GM19467 (cell line): Measurements from ENCODE around the gene PIK3R1.
A peak's percentile ranks its signal among the peaks of the same experiment; 100 is the strongest.

Experiments used
- ATAC-seq: cut with Tn5 transposase; IDR thresholded peaks from one replicate; pipeline ENCODE4 v1.9.1; 2021; ENCODE audit warnings: mild to moderate bottlenecking, moderate library complexity; ENCODE audit not compliant: unreplicated experiment

The PIK3R1 gene

DNA sequence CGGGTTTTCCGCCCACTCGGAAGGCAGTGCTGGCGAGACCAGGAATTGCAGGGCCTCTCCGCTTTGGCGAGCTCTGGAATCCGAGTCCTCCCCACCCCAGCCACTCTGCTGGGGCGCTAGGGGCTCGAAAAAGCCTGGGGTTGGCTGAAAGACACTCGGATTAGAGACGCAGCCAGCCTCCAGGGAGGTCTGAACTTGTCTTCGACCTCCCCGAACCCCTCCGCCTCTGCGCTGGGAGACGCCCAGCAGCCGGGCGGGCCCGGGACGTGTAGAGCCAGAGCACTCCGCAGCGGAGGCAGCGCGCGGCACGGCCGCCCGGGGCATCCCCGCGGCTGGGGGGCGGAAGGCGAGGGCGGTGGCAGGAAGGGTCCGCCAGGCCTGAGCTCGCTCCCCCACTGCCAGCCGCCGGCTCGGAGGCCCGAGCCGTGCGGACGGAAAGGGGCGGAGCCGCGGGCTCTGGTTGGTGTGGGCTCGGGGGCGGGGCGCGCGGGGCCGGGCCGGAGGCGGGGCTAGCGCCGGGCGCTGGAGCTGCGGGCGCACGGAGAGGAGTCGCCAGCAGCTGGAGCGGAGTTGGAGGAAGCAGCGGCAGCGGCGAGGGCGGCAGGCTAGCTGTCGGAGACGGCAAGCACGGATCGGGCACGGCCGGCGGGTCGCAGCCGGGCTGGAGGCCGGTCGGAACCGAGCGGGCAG lies at the start of gene PIK3R1:
PIK3R1 (plus strand) TSS at position 549 of the 690 bp plus-strand sequence. CDS start 10,920 bp downstream, outside the sequence.
- peak; percentile 79 for ATAC-seq

DNA sequence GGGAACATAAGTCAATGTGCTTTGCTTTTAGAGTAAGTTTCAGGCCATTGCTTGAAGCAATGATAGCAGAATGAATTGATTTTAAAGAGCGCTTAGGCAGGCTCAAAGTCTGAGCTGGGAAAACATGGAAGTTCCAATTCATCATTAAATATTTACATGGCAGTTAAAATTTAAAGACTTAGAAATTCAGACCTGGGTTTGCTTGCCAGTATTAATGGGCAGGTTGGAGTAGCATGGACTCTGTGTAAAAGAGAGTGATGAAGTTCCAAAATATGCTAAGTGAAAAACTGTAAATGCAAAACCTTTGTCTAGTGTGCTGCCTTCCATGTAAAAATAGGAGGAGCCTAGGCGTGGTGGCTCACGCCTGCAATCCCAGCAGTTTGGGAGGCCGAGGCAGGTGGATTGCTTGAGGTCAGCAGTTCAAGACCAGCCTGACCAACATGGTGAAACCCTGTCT lies 48.3 kb upstream of the PIK3R1 start:
- no peak for ATAC-seq

DNA sequence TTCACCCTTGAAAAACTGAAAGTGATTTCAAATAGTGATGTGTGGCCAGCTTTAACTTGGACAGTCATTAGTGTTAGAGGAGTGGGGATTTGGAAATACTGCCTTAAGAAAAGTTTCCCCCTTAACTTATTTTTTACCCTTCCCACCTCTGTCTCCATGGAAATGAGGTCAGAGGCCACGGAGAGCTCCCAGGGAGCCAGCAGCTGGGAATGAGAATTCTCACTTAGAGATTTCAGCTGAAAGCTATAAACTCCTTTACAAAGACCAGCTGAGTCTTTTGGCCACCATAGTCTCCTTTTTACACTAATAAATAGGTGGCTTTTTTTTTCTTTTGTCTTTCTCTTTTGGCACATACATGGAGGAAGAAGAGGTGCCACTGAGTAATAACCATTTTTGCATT lies 45.7 kb upstream of the PIK3R1 start:
- no peak for ATAC-seq

DNA sequence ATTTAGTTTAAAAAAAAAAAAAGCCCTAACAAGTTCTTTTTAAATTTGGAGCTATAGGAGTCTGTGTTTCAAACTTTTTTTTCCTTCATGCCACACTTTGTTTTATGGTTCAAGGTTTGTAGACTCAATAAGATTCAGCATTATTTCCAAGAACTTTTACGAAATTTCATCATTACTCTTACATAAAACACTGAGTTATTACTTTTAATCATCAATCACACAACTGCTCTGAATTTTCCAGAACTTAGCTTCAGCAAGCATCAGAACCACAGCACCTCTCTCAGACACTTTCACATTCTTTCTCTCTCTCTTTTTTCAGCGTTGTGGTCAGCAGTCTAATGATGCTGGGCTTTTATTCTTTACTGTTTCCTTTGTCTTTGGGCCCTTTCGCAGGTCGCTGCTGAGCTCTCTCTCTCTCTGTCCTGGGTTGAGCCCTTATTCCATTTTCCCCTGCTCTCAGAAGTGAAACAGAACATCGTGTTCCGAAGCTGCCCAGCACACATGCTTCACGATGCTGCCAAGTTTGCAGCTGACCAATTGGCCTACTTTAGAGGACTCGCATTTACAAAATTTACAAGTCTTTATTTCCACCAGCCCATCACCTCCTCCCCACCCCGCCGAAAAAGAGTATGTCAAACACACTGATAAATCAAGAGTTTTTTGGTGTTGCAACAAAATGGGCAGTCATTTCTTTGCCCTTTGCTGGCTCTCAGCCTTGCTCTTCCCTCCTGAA lies 44.6 kb upstream of the PIK3R1 start:
- no peak for ATAC-seq

DNA sequence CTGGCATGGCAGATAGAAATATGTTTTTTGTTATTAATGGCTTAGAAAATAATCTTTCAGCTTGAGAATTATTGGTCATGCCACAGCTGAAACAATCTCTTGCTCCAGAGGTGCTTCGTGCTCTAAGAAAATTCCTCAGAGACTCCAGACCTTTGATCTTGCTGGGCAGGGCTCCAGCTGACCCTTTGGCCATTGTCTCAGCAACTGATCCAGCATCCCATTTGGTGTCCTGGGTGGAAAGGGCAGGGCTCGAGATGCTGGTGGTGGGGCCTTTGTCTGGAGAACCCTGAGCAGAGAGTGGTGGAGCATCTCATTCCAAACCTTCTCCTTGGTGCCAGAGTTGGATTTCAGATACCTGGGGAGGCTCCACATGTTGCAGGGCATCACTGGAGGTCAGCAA lies 43.2 kb upstream of the PIK3R1 start:
- no peak for ATAC-seq

DNA sequence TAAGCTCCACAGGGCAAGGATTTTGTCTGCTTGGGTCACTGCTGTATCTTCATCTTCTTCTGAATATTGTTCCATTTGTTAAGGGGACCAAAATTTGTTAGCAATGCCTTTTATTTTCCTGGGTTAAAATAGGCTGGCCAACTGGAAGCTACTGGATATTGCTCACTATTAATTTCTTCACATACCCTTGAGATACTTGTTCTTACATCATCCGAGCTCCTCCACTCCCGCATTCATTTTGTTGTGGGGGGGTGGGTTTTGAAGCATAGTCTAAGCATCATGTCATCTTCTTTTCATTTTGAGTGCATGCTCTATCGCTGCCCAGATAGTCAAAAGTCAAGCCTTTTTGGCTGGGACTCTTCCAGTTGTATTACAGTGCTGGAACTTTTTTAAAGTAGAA lies 42.5 kb upstream of the PIK3R1 start:
- ATAC-seq = no peak

DNA sequence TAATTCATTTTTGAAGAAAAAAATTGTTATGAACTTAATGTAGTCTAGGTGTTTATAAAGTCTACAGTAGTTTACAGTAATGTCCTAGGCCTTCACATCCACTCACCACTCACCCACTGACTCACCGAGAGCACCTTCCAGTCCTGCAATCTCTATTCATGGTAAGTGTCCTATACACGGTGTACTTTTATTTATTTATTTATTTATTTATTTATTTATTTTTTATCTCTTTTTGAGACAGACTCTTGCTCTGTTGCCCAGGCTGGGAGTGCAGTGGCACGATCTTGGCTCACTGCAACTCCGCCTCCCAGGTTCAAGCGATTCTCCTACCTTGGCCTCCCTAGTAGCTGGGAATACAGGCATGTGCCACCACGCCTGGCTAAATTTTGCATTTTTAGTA lies 39.3 kb upstream of the PIK3R1 start:
- ATAC-seq = no peak

DNA sequence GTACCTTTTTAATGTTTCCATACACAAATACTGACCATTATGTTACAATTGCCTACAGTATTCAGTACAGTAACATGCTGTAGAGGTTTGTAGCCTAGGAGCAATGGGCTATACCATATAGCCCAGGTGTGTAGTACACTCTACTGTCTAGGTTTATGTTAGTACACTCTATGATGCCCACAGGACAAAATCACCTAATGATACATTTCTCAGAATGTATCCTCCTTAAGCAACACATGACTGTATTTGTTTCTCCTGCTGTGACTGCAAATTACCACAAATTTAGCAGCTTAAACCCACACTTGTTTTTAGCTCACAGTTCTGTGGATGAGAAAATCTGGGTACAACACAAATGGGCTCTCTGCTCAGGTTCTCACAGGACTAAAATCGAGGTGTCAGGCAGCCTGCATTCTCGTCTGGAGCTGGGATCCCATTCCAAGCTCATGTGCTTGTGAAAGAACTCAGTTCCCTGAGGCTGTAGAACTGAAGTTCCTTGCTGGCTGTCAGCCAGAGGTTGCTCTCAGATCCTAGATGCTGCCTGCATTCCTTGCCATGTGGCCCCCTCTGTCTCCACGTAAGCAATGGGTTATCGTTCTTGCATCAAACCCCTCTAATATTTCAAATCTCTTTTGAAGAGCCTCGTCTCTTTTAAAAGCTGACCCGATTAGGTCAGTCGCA lies 38.6 kb upstream of the PIK3R1 start:
- no peak for ATAC-seq

DNA sequence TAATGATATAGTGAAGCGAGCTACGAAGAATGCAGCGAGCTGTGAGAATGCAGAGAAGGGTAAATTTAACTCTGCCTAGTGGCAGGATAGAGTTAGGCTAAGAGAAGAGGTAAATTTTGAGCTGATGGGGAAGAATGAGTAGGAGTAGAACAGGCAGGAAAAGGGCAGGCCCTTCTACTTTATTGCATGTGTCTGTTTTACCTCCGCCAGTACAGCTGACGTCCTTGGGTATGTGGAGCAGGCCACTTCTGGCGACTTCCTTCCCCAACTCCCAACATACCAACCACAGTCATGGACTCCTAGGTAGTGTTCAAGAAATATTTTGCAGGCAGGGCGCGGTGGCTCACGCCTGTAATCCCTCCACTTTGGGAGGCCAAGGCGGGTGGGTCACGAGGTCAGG lies 37.9 kb upstream of the PIK3R1 start:
- ATAC-seq = no peak

DNA sequence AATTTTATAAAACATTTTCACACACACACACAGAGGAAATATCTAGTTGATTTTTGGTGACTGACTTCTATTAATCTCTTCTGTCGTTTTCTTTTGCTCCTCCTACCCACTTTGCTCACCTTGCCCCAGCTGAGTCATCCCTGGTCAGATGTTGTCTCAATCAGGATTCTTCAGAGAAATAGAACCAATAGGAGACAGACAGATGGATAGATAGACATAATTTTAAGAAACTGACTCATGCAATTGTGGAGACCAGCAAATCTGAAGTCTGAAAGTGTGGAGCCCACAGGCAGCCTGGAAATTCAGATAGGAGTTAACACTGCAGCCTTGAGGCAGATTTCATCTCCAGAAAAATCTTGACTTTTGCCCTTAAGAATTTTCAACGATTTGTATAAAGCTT lies 37.0 kb upstream of the PIK3R1 start:
- no peak for ATAC-seq

DNA sequence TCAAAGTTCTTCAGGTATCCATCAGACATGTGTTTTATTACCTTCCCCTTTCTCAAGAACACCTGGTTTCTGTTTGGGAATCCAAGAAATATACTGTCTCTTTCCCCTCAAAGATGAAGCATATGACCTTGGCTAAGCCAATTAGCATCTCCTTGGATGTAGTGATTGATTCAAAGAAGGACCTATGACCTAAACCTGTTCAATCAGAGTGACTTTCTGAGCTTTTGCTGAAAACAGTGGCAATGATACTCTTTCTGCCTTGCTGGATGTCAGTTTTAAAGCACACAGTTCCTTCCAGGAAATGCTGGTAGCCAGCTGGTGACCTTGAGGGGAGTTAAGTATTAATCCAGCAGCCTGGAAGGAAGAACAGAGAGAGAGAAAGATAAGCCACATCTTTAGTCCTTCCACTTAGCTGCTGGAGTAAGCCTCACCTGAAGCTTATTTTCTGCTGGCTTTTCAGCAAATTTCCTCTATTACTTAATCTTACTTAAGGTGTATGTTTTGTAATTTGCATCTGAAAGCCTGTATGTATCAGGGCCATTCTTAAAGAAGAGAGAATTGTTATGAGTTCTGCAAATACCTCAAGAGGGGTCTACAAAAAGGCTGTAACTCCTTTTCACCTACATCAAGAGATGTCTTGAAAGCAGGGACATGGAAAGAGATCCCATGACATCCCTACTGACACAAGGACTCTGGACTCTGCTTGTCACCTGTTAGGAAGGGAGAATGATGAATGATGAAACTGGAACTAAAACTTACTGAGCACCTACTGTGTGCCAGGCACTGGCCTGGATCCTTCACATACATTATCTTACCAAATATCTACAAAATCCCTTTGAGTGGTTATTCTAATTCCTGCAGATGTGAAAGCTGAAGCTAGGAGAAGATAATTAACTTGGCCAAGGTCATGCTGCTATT lies 35.2 kb upstream of the PIK3R1 start:
- peak; percentile 52 for ATAC-seq

DNA sequence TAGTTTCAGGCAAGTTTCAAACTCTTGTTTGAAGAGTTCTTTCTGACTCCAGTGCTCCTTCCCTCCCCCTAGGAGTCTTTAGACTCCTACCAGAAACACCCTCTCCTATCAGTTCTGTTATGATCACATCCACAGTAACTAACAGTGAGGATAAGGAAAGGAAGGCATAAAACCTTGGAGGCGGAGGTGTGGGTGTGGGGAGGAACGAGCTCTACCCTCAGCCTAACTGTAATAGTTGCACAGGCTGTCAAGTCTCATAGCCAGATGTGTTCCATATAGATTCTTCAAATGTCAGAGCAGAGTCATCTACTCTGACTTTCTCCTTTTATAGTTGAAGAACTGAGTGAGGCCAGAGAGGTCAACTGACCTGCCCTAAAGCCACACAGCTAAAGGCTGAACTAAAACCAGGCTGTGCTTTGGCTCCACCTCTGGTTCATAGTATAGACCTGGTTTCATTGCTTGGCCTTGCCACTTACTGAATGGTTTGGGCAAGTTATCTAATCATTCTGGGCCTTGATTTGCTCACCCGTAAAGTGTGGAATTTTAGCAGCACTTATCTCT lies 34.4 kb upstream of the PIK3R1 start:
- ATAC-seq = no peak

DNA sequence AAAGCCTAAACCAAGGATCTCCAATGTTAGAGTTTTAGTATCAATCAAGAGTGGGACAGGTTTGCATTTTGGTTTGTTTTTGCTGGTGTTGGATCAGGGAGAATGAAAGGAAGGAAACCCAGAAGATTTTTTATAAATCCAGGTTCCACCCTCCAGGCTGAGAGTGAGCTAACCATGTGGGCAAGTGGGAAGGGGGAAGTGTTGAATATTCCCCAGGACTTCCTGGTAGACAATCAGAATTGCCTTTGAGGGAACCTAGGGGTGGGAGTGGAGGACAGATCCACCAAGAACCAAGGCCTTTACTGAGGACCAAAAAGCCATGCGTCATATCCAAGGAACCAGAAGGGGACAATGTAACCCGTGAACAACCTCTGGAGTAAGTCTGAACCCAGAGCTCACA lies 33.5 kb upstream of the PIK3R1 start:
- no peak for ATAC-seq

DNA sequence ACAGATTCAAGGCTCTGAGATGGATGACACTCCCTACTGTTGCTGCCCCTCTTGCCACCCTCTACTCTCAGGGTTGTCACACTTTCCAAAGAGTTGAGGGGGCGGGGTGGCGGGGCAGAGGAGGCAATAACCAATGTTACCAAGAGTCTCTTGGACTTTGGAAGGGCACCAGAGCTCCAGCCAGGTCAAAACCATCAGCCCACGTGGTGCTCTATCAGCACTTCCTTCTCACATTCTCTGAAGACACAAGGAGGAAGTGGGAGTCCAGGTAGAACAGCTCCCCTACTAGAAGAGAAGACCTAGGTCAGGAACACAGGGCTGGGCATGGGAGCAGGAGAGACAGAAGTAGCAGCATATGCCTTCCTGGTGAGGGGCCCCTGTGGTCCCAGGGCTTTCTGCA lies 33.0 kb upstream of the PIK3R1 start:
- ATAC-seq = no peak

DNA sequence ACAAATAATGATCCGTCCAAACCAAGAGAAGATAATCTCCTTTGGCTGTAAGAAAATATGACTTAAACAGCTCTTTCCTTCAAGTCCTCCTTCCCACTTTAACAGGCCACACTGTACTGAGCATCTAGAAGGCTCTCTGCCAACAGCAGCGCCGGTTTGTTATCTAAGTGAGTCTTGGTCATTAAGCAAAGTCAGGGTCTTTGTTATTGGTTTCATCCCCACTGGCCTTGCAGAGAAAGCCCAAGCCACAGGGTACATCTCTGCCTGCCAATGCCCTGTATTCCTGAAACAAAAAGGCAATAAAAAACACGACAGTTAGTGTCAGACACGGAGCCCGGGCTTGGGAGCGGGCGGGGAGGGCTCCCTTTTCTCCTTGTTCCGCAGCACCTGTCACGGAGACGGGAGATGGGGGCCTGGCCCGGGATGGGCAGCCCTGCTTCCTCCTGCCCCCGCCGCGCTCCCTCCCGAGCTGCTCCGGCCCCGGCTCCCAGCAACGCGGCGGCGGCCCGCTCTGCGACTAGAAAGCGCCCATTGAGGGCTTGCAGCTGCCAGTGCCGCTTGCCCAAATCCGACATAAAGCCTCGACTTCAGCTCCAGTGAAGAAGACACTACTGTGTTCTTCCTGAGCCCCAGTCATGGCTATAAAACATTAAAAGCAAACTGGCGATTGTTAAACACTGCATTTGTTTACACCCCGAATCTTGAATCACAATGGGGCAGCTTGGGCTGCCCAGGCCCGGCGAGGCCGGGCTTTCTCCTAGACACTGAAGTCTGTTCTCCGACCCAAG lies 28.1 kb upstream of the PIK3R1 start:
- ATAC-seq = no peak

DNA sequence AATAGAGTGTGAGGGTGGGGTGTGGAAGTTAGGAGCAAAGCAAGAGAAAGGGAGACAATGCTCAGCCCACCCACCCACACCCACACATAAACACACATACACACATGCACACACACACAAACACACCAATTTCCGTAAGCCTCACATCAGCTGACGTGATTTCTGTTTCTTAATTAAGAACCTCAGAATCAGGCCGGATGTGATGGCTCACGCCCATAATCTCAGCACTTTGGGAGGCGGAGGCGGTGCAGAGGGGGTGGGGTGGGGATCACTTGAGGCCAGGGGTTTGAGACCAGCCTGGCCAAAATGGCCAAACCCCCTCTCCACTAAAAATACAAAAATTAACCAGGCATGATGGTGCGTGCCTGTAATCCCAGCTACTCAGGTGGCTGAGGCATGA lies 26.4 kb upstream of the PIK3R1 start:
- no peak for ATAC-seq

DNA sequence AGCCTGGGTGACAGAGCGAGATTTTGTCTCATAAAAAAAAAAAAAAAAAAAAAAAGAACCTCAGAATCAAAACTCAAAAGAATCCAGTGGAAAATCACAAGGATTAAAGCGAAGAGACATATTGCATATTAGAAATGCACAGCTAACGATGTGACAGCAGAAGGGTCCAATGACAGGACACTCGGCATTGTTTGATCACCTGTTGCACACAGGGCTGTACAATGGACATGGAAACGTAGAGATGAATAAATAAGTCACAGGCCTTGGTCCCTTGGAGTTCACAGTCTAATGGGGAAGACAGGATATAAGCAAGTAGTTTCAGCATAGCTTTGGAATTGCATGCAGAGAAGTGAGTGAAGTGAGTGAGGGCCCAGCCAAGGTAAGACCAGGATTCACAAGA lies 25.9 kb upstream of the PIK3R1 start:
- ATAC-seq = no peak

DNA sequence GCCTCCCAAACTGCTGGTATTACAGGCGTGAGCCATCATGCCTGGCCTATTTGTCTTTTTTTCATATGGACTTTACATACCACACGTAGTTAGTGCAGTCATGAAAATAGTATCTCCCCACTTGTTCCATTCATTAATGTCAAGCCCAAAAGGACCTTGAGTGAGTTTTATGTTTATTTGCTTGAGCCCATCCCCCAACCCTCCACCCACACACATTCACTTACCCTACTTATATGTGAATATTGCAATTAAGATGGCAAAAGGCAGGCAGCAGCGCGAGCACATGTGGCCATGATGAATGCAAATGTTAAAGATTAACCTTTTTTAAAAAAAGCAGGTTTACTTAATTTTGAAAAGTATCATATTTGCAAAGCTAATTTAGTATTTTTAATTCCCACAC lies 24.9 kb upstream of the PIK3R1 start:
- ATAC-seq = no peak

DNA sequence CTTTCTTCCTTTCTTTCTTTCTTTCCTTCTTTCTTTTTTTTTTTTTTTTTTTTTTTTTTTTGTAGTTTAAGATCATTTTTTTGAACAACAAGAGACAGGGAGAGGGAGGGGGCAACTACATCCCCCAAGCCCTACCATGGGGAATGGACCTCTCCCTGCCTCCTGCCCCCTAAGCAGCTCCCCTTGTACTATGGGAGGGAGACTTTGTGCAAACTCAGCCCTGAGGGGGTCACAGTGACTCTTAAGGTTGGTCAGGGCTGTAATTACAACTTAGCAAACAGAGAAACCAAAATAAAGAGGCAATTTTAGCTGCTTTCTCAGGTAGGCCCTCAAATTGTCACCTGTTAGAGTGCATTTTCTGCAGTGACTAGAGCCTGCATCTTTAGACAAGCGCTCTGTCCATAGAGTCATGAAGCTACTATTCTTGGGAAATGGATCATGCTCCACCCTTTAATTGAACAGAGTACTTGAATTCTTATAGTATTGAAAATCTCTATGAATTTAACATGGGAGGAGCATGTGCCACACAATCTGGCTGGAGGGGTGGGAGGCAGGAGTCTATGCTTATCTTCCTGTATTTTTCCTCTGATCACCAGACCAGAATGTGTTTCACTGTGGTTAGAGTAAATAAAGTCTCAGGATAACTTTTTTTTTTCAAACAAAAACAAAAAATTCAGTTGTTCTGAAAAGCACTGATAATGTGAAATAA lies 24.3 kb upstream of the PIK3R1 start:
- no peak for ATAC-seq
